SK-N-SH (cell line): ENCODE data around the gene ATP13A3.

Experiments
- CTCF ChIP-seq: fragments of 200-600 bp; sonication (generic); IDR thresholded peaks from 2 replicates; pipeline ENCODE4 v1.6.1; 2017; ENCODE audit warnings: antibody characterized with exemption, mild to moderate bottlenecking, moderate library complexity
- JUND ChIP-seq: IDR thresholded peaks from 2 replicates; pipeline ENCODE4 v1.4.0; 2012
- NFIC ChIP-seq: IDR thresholded peaks from 2 replicates; pipeline ENCODE4 v1.4.0; 2012; ENCODE audit warnings: borderline replicate concordance
- RXRA ChIP-seq: IDR thresholded peaks from 2 replicates; pipeline ENCODE4 v1.4.0; 2012; ENCODE audit warnings: low read depth, mild to moderate bottlenecking, borderline replicate concordance

DNA sequence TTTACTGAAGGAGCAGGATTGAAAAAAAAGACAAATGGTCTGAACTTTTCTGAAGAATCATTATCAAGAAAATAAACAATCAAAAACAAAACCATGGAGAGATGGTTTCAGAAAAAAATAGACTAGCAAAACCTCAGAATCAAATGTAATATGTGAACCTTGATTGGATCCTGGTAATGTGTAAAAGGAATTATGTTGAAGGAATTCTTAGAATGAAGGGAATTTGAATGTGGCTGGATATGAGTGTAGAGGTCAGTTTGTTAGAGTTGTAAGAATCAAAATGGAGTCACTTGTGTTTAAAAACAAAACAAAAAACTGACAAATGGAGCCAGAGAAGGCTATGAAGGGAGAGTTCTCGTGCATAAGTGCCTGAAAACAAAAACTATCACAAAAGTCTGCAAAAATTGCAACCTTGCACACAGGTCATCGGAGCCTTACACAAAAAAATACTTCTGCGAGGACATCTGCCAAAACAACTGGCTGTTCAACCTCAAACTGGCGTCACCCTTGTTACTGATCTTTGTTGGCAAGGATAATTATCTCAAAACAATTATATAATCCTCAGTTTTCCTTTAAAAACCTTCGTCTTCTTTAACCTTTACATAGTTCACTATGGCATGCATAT lies 19.1 kb upstream of the ATP13A3 start:
- TF ChIP-seq CTCF (no peak), NFIC (no peak), RXRA (no peak), JUND (no peak)
